Left lobe of liver (tissue), 1 donor: Measurements from ENCODE around the gene DUSP28. TPM values are rescaled to one million over a fixed set of nuclear protein-coding genes. Genes with fewer than 3 reads are reported as not detected.

Source experiments
- total RNA-seq: library from RNA; stranded (reverse); gene quantifications from one replicate; pipeline ENCODE4 v1.2.1, GENCODE V29; 2021
- donor health status: DM: no; HTN: yes; CAD: no.

Gene DUSP28
- total RNA-seq, 1 donor from 2014 or later, result 2.0 TPM

Other genes with a start within 250 kb of the DUSP28 start
- gene GPC1, start 124.7 kb upstream of the DUSP28 start, total RNA-seq, result 29.4 TPM
- gene ANKMY1, start 2.4 kb upstream of the DUSP28 start, total RNA-seq, result 13.1 TPM
- gene RNPEPL1, start 8.1 kb downstream of the DUSP28 start, total RNA-seq, result 40.6 TPM
- 13.7 TPM for gene CAPN10, start 26.4 kb downstream of the DUSP28 start, total RNA-seq
- gene GPR35, start 65.1 kb downstream of the DUSP28 start, total RNA-seq, result 0.53 TPM
- gene AQP12B, start 122.5 kb downstream of the DUSP28 start, total RNA-seq, result not detected
- not detected for gene AQP12A, start 131.5 kb downstream of the DUSP28 start, total RNA-seq